Neural cell (in vitro differentiated cells): ENCODE data around the gene KIRREL3. TPM values are rescaled to one million over a fixed set of nuclear protein-coding genes. Genes with fewer than 3 reads are reported as not detected.
A peak's percentile ranks its signal among the peaks of the same experiment; 100 is the strongest.

Experiments
- H2AFZ ChIP-seq: fragments of 200-600, 300-800 bp; sonication (generic), shearing (Covaris generic); 2 replicates; pipeline ENCODE4 v1.6.0; 2014; ENCODE audit warnings: low read depth, mild to moderate bottlenecking, antibody characterized with exemption, low read length, moderate library complexity
- H3F3A ChIP-seq: fragments of 200-600 bp; shearing (Covaris generic); 2 replicates; pipeline ENCODE4 v1.6.1; 2016; ENCODE audit warnings: mild to moderate bottlenecking, moderate library complexity, mixed read lengths, antibody characterized with exemption, low read length; ENCODE audit not compliant: insufficient read depth, poor library complexity, severe bottlenecking
- H3K27ac ChIP-seq: fragments of 200-600, 300-800 bp; sonication (generic), shearing (Covaris generic); 2 replicates; pipeline ENCODE4 v1.5.1; 2014; ENCODE audit warnings: mild to moderate bottlenecking, low read length, moderate library complexity
- H3K27me3 ChIP-seq: fragments of 300-800, 200-600 bp; sonication (generic), shearing (Covaris generic); 2 replicates; pipeline ENCODE4 v1.6.0; 2014; ENCODE audit warnings: mild to moderate bottlenecking, low read depth, low read length, moderate library complexity; ENCODE audit not compliant: insufficient read depth
- H3K36me3 ChIP-seq: fragments of 300-800, 200-600 bp; sonication (generic), shearing (Covaris generic); 2 replicates; pipeline ENCODE4 v1.5.1; 2014; ENCODE audit warnings: mild to moderate bottlenecking, antibody characterized with exemption, low read length, moderate library complexity; ENCODE audit not compliant: insufficient read depth
- H3K4me2 ChIP-seq: fragments of 300-800, 200-600 bp; sonication (generic), shearing (Covaris generic); 2 replicates; pipeline ENCODE4 v1.6.0; 2014; ENCODE audit warnings: mild to moderate bottlenecking, low read length
- H3K4me3 ChIP-seq: fragments of 300-800, 200-600 bp; sonication (generic), shearing (Covaris generic); 2 replicates; pipeline ENCODE4 v1.5.1; 2014; ENCODE audit warnings: mild to moderate bottlenecking, low read length, moderate library complexity
- H3K79me2 ChIP-seq: fragments of 200-600 bp; shearing (Covaris generic); replicated peaks from 2 replicates; pipeline ENCODE4 v1.6.0; 2014; ENCODE audit warnings: mild to moderate bottlenecking, low read length, moderate library complexity; ENCODE audit not compliant: insufficient read depth
- H3K9ac ChIP-seq: fragments of 300-800, 200-600 bp; sonication (generic), shearing (Covaris generic); 2 replicates; pipeline ENCODE4 v1.6.1; 2016; ENCODE audit warnings: mild to moderate bottlenecking, low read length, mixed read lengths
- H3K9me2 ChIP-seq: fragments of 200-600 bp; shearing (Covaris generic); 2 replicates; pipeline ENCODE4 v1.6.1; 2016; ENCODE audit warnings: mild to moderate bottlenecking, low read length, mixed read lengths; ENCODE audit not compliant: insufficient read depth
- H3K9me3 ChIP-seq: fragments of 200-600, 300-800 bp; sonication (generic), shearing (Covaris generic); 2 replicates; pipeline ENCODE4 v1.6.1; 2016; ENCODE audit warnings: mild to moderate bottlenecking, mixed run types, low read length, moderate library complexity, mixed read lengths
- H4K20me1 ChIP-seq: fragments of 200-600 bp; shearing (Covaris generic); 2 replicates; pipeline ENCODE4 v1.6.1; 2016; ENCODE audit warnings: mild to moderate bottlenecking, mixed run types; ENCODE audit not compliant: insufficient read depth
- CTCF ChIP-seq: fragments of 450-650 bp; IDR thresholded peaks from 2 replicates; pipeline ENCODE4 v1.5.1; 2014; ENCODE audit warnings: antibody characterized with exemption, mild to moderate bottlenecking, moderate library complexity; ENCODE audit not compliant: poor library complexity, severe bottlenecking
- EP300 ChIP-seq: fragments of 450-650 bp; conservative IDR thresholded peaks from 2 replicates; pipeline ENCODE4 v1.6.1; 2014; ENCODE audit warnings: antibody characterized with exemption, mild to moderate bottlenecking, moderate library complexity; ENCODE audit not compliant: poor library complexity, severe bottlenecking
- EZH2 ChIP-seq: fragments of 200-600, 300-800 bp; shearing (Covaris generic), sonication (generic); IDR thresholded peaks from 2 replicates; pipeline ENCODE4 v1.6.1; 2014; ENCODE audit warnings: antibody characterized with exemption, low read length, borderline replicate concordance, mild to moderate bottlenecking; ENCODE audit not compliant: insufficient read depth, poor library complexity, severe bottlenecking
- MXI1 ChIP-seq: fragments of 450-650 bp; conservative IDR thresholded peaks from 2 replicates; pipeline ENCODE4 v1.6.1; 2014; ENCODE audit warnings: antibody characterized with exemption, mild to moderate bottlenecking; ENCODE audit not compliant: poor library complexity, severe bottlenecking
- POLR2AphosphoS5 ChIP-seq: IDR thresholded peaks from 2 replicates; pipeline ENCODE4 v1.6.1; 2012
- RAD21 ChIP-seq: fragments of 450-650 bp; conservative IDR thresholded peaks from 2 replicates; pipeline ENCODE4 v1.6.1; 2014; ENCODE audit warnings: antibody characterized with exemption, mild to moderate bottlenecking, moderate library complexity
- REST ChIP-seq: IDR thresholded peaks from 2 replicates; pipeline ENCODE4 v1.6.1; 2012; ENCODE audit warnings: borderline replicate concordance
- SMC3 ChIP-seq: fragments of 450-650 bp; conservative IDR thresholded peaks from 2 replicates; pipeline ENCODE4 v1.6.1; 2014; ENCODE audit warnings: antibody characterized with exemption, mild to moderate bottlenecking, moderate library complexity; ENCODE audit not compliant: poor library complexity
- TAF1 ChIP-seq: IDR thresholded peaks from 2 replicates; pipeline ENCODE4 v1.6.1; 2012; ENCODE audit warnings: low read depth
- polyA plus RNA-seq: library from polyadenylated mRNA; depleted of rRNA; stranded (reverse); fragments of >200 nt; gene quantifications from 2 replicates; pipeline ENCODE4 v1.2.3, GENCODE V29; 2014

KIRREL3 gene
- polyA plus RNA-seq, 1 donor from 2014 or later = 23.8 TPM

- no peaks in the 10 kb centered on the region for H3K36me3 ChIP-seq
- H3K4me2 ChIP-seq = peak overlapping the region; percentile 2
- H3K79me2 ChIP-seq = no peaks in the 10 kb centered on the region
- H3K27ac ChIP-seq = peak overlapping the region; percentile 80
- H3K4me3 ChIP-seq = peak overlapping the region; percentile 34
- H3K9me2 ChIP-seq = no peaks in the 10 kb centered on the region
- no peaks in the 10 kb centered on the region for H3K27me3 ChIP-seq
- no peak overlapping the region for H2AFZ ChIP-seq
- H3F3A ChIP-seq = no peaks in the 10 kb centered on the region
- peak overlapping the region; percentile 47 for H3K9ac ChIP-seq
- no peaks in the 10 kb centered on the region for H3K9me3 ChIP-seq
- H4K20me1 ChIP-seq = no peaks in the 10 kb centered on the region
- no peak for TF ChIP-seq EZH2
- TF ChIP-seq TAF1 = no peak
- peak; percentile 82 for TF ChIP-seq POLR2AphosphoS5
- no peak for TF ChIP-seq CTCF
- TF ChIP-seq REST = no peak
- TF ChIP-seq RAD21 = peak; percentile 45
- peak; percentile 95 for TF ChIP-seq EP300
- TF ChIP-seq MXI1 = no peak
- TF ChIP-seq SMC3 = peak; percentile 60
Measured at GRCh38 chr11:126630893-126631798, 369.4 kb downstream of the KIRREL3 start.

- H3K27me3 ChIP-seq = no peaks in the 10 kb centered on the region
- peak overlapping the region; percentile 80 for H3K27ac ChIP-seq
- no peaks in the 10 kb centered on the region for H3K36me3 ChIP-seq
- TF ChIP-seq EP300 (no peak), POLR2AphosphoS5 (no peak), TAF1 (no peak), SMC3 (no peak), RAD21 (no peak), CTCF (no peak), EZH2 (no peak)
- H2AFZ ChIP-seq = no peak overlapping the region
- no peaks in the 10 kb centered on the region for H3K9me2 ChIP-seq
- H3K79me2 ChIP-seq = no peaks in the 10 kb centered on the region
- H4K20me1 ChIP-seq = no peaks in the 10 kb centered on the region
- H3K4me3 ChIP-seq = peak overlapping the region; percentile 34
- H3K4me2 ChIP-seq = no peak overlapping the region
- H3K9me3 ChIP-seq = no peaks in the 10 kb centered on the region
- H3K9ac ChIP-seq = peak overlapping the region; percentile 47
- H3F3A ChIP-seq = no peaks in the 10 kb centered on the region
Measured at GRCh38 chr11:126630488-126630887, 370.1 kb downstream of the KIRREL3 start.
